IPS-NIHi7 (cell line): ENCODE measurements around the gene TMEM229A.
A peak's percentile ranks its signal among the peaks of the same experiment; 100 is the strongest.
"Not testable (repeated sequence)": the region's sequence is repeated elsewhere in the genome, so short reads cannot be mapped to it uniquely, and the experiment has no call there.

Experiments
- DNase-seq: peaks from one replicate; pipeline ENCODE4 v3.0.0; 2012; ENCODE audit warnings: mixed read lengths; ENCODE audit errors: extremely low spot score

The TMEM229A gene

DNA sequence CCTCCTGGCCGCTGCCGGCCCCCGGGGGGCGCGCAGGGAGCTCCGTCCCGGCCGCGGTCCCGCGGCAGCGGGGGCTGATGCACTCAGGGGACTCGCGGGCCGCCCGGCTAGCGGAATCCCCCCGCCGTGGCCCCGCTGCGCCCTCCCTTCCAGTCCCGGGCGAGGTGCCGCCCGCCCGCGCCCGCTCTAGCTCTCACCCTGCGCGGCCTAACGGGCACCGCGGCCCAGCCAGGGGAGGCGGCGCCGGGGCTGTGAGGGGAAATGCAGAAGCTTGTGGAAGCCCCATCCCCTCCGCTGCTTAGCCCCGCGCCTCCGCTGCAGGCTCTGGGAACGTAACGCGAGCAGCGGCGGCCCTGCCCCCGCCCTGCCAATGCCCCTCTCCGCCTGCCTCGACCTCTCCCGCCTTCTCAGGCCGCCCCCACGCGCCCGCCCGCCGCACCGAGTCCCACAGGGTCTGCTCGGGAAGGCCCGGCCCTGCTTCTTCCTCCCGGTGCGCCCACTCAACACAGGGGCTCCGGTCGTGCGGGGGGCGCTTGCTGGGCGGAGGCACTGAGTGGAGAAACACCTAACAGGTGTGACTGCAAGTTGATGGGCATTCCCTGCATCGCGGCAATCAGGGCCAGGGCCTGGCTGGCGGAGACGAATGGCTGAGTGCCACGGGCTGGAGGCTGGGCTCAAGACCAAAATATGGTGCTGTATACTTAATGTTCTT, 384 bp upstream of the TMEM229A start:
- DNase-seq, result peak; percentile 63

- DNase-seq, result peak; percentile 29
These were observed 948 bp downstream of the TMEM229A start for GRCh38 chr7:124031919-124032318.

DNA sequence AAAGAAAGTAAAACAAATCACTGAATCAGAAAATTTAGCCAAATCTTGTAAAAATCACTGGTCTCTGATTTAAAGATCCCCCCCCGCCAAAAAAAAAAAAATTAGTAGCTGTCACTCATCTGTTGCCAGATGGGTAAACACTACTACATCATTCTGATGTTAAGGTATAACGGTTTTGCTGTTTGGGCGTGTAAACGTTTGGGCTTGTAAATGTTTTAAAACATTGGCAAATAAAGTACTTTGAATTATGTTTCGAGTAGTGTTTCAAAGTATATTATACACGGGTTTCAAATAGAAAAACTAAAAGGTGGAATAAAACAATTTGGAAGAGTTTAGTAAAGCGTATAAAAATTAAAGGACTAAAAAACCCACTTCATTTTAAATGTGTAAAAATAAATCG, 1.5 kb downstream of the TMEM229A start:
- DNase-seq, result no peak

GRCh38 chr7:124030964-124031363, 1.9 kb downstream of the TMEM229A start:
- no peak for DNase-seq

- no peak for DNase-seq
These were observed 3.3 kb downstream of the TMEM229A start for GRCh38 chr7:124029396-124030188.

- DNase-seq, result no peak
These were observed 5.6 kb downstream of the TMEM229A start for GRCh38 chr7:124027236-124027635.

GRCh38 chr7:124024329-124024728, 8.5 kb downstream of the TMEM229A start:
- DNase-seq, result not testable (repeated sequence)

GRCh38 chr7:124022551-124022950, 10.3 kb downstream of the TMEM229A start:
- DNase-seq, result no peak

DNA sequence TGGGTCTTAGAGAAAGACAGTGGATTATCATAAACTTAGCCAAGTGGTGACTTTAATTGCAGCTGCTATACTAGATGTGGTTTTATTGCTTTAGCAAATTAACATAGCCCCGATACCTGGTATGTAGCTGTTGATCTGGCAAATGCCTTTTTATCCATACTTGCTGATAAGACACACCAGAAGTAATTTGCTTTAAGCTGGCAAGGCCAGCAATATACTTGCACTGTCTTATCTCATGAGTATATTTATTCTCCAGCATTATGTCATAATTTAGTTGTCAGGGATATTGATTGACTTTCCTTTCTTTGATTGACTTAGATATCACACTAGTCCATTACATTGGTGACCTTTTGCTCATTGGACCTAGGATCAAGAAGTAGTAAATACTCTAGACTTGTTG, 12.8 kb downstream of the TMEM229A start:
- no peak for DNase-seq

DNA sequence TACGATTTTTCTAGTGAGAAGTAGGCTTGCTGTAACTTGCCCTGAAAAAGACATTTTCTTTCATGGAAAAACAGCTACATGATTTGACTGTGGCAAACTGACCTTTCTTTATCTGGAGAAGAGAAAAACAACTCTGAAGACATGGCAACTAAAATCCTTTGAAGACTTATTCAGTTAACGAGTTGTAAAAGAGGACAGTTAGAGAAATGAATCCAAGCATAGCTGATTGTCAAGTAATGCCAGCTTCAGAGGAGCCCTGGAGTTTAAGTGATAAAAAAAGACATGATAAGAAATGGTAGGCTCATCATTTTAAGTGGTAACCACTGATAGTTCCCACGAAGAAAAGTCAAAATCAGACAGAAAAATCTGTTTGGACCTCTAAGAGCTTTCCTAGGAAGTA, 19.6 kb downstream of the TMEM229A start:
- DNase-seq, result no peak

- no peak for DNase-seq
These were observed 20.0 kb downstream of the TMEM229A start for GRCh38 chr7:124012864-124013263.

- no peak for DNase-seq
These were observed 23.5 kb downstream of the TMEM229A start for GRCh38 chr7:124009321-124009720.

GRCh38 chr7:124008296-124008695, 24.6 kb downstream of the TMEM229A start:
- not testable (repeated sequence) for DNase-seq

DNA sequence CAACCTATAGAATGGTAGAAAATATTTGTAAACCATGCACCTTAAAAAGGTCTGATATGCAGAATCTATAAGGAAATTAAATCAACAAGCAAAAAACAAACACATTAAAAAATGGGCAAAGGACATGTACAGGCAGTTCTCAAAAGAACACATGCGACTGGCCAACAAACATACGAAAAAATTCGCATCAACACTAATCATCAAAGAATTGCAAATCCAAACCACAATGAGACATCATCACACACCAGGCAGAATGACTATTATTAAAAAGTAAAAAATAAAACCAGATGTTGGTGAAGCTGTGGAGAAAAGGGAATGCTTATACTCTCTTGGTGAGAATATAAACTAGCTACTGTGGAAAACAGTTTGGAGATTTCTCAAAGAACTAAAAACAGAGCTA, 33.2 kb downstream of the TMEM229A start:
- no peak for DNase-seq

DNA sequence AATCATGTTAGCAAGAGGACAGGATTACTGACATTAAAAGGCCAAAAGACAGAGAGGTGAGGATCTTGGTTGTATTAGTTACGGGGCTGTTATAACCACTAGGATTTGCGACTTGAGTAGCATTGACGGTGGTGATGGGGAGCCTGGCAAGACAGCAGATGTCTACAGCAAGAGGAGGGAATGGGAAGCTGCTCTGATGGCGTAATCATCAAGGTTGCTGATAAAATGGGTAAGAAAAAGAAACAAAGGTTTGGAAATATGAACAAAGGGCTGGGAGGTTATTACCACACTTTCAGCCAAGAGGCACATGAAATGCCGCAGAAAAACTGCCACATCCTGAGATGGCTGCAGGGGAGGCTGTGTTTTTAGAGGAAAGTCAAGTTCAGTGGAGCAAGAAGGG, 33.9 kb downstream of the TMEM229A start:
- DNase-seq, result no peak

DNA sequence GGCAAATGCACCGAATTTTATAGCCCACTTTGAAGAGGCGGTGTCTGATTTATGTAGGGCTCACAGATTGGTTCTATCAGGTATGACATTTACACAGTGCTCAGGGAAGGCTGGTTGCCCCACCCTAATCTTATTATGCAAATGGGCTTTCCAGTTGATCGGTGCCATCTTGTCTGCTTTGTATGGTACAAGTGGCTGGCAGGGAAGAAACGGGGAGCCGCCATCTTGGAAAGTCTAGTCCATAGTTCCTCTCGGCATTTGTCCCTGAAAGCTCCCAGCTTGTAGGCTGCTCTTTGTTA, 36.6 kb downstream of the TMEM229A start:
- DNase-seq, result no peak

GRCh38 chr7:123995617-123996326, 37.1 kb downstream of the TMEM229A start:
- no peak for DNase-seq

- no peak for DNase-seq
These were observed 38.4 kb downstream of the TMEM229A start for GRCh38 chr7:123994449-123994848.

DNA sequence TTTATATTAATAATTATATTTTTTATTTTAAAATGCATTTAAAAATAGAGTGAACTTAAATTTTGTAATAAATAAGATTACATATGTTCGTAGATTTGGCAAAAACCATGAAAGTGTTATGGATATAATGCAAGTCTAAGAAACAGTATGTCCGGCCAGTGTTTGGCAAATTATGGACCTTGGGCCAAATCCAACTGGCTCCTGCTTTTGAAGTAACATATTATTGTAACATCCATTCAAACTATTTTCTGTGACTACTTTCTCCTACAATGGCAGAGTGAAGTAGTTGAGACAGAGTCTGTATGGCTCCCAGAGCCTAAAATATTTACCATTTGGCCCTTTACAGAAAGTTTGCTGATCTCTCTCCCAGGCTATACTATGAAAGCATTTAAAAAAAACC, 38.9 kb downstream of the TMEM229A start:
- DNase-seq, result no peak

DNA sequence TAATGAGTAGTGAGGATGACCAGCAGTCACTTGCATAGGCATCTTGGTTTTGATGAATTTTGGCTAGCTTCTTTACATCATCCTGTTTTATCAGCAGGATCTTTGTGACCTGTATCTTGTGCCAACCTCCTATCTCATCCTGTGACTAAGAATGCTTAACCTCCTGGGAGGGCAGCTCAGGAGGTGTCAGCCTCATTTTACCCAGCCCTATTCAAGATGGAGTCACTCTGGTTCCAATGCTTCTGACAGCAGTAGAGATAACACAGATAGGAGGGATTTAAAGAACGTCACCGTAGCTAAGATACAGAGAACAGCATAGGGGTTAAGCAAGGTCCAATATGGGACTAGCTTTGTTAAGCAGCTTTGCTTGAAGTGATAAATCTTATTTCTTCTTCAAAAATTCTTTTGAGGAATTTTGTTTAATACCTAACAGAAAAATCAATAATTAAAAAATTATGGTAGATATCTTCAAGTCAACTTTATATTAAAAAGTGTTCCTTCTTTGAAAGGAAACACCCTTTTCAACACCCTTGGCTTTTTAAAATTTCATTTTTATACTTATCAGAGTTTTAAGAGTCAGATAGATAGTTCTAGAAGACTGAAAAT, 39.9 kb downstream of the TMEM229A start:
- no peak for DNase-seq

DNA sequence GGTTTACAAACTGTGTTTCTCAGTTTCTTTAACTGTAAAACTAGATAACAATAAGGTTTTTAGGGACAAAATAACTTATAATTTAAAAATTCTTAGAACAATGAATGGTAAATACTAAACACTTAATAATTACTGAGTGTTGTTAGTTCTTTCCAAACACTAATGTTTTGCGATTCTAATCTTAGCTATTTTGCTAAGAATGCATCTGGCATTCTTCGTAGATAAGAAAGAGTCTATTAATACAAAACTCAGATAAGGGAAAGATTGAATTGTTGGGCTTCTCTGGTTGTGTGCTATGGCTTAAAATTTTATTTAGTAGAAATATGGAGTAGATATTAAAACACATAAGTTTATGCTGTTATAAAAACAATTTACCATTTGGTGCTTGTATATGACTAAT, 45.4 kb downstream of the TMEM229A start:
- DNase-seq, result no peak
